Measurements from ENCODE around the gene DBN1. TPM values are rescaled to one million over a fixed set of nuclear protein-coding genes. Genes with fewer than 3 reads are reported as not detected.
A peak's percentile ranks its signal among the peaks of the same experiment; 100 is the strongest.

Gene DBN1
- total and polyA plus RNA-seq, 9 of the 15 experiments (the other 6 are each of a cell fraction or from before 2014, with no cell fraction given), result 0.25 to 87.2 (median 27.9) TPM

DNA sequence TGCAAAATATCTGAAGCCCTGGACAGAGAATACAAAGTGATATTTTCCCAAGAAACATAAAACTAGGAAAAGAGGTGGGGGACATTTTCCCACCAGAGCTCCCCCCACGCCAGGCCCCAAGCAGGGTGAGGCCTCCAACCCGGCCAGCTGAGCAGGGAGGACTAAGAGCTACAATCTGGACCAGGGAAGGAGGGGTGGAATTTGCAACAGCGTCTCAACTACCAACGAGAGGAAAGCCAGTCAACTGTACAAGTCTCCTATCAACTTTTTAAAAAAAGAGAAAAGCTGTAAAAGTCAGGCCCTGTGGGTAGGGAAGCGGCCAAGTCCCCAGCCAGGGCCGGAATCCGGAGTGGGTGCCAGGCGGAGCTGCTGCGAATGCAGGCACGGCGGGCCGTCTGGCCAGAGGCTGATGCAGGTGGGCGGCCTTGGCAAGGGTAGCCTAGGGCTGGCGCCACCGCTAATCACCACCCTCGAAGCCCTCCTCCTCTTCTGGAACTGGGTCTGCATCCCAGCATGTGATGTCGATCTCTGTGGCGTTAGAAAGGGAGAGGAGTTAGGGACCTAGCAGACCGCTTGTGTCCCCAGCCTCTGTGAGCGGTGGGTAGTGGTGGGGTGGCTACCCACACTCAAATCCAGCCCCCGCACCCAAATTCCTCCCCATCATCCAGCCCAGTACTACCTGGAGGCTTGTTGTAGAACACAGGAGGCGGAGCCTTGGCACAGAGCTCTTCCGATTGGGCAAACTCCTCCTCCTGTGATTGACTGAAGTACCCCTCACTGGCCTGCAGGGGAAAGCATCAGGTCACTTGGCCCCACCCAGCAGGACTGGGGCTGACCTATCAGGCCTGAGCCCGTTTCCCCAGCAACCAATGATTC is 16.2 kb downstream of the DBN1 start (continued):
- TF ChIP-seq RFX5 (IDR thresholded peaks at IDR 0.05; ENCODE audit: low read depth, low read length), result peak; percentile 88
- peak; percentile 83 to 88 for TF ChIP-seq KDM1A (IDR thresholded peaks at IDR 0.05)
- peak; percentile 91 for TF ChIP-seq SP1 (CRISPR knock-in tag; IDR thresholded peaks at IDR 0.05)
- peak; percentile 44 for TF ChIP-seq FOS (IDR thresholded peaks at IDR 0.05; ENCODE audit: extremely low read depth, insufficient read length)
- TF ChIP-seq SPI1 (IDR thresholded peaks at IDR 0.05; ENCODE audit: borderline replicate concordance, low read depth, low read length), result 0 out of 2 replicates have a peak, but pooled peaks have one; percentile 11
- peak in 1 of 2 experiments; percentile 95; a peak in 2 of 4 replicates for TF ChIP-seq CSDE1 (IDR thresholded peaks at IDR 0.05)
- TF ChIP-seq BHLHE40 (IDR thresholded peaks at IDR 0.05; ENCODE audit: low read length), result no peak
- peak; percentile 36; the same call in 1 of the 2 replicates for TF ChIP-seq ESRRA (IDR thresholded peaks at IDR 0.05; ENCODE audit: borderline replicate concordance, low read depth)
- peak; percentile 48; the same call in 1 of the 2 replicates for TF ChIP-seq ATF7 (IDR thresholded peaks at IDR 0.05)
- TF ChIP-seq GABPA (tag; conservative IDR thresholded peaks at IDR 0.05; ENCODE audit: low read depth), result no peak
- 0 out of 2 replicates have a peak, but pooled peaks have one; percentile 53 for TF ChIP-seq LCOR (CRISPR knock-in tag; IDR thresholded peaks at IDR 0.05)
- peak; percentile 93 to 100 for TF ChIP-seq RCOR1 (IDR thresholded peaks at IDR 0.05; ENCODE audit: borderline replicate concordance in 1 of 2, low read depth in 2 of 2, low read length in 2 of 2)
- TF ChIP-seq NFYB (IDR thresholded peaks at IDR 0.05; ENCODE audit: extremely low read depth, insufficient read length), result peak; percentile 74
- peak; percentile 26 for TF ChIP-seq POLR2G (IDR thresholded peaks at IDR 0.05; ENCODE audit: low read depth, low read length)
- TF ChIP-seq TBP (optimal IDR thresholded peaks at IDR 0.05; ENCODE audit: low read depth, low read length), result peak; percentile 31
- TF ChIP-seq BMI1 (IDR thresholded peaks at IDR 0.05; ENCODE audit: low read length), result peak; percentile 98; the same call in 1 of the 2 replicates
- 0 out of 4 replicates have a peak, but pooled peaks of 1 of the 2 experiments have one; percentile 11 for TF ChIP-seq TBL1XR1 (IDR thresholded peaks at IDR 0.05; ENCODE audit: low read length in 2 of 2)
- peak; percentile 76 for TF ChIP-seq MEIS2 (IDR thresholded peaks at IDR 0.05; ENCODE audit: partially characterized antibody)
- TF ChIP-seq MBD2 (IDR thresholded peaks at IDR 0.05; ENCODE audit: borderline replicate concordance, low read depth), result peak; percentile 63; the same call in 1 of the 2 replicates
- peak; percentile 39 for TF ChIP-seq HCFC1 (IDR thresholded peaks at IDR 0.05; ENCODE audit: low read depth, low read length)
- TF ChIP-seq MYNN (IDR thresholded peaks at IDR 0.05), result peak; percentile 94; the same call in 1 of the 2 replicates
- no peak for TF ChIP-seq MYNN (CRISPR knock-in tag; IDR thresholded peaks at IDR 0.05)
- TF ChIP-seq CEBPG (CRISPR knock-in tag; IDR thresholded peaks at IDR 0.05), result peak; percentile 33; the same call in 1 of the 2 replicates
- TF ChIP-seq CEBPG (tag; conservative IDR thresholded peaks at IDR 0.05 in 1 of 2, IDR thresholded peaks at IDR 0.05 in 1 of 2), result 0 out of 4 replicates have a peak, but pooled peaks of 1 of the 2 experiments have one; percentile 36
- TF ChIP-seq ZNF717 (CRISPR knock-in tag; IDR thresholded peaks at IDR 0.05), result no peak
- TF ChIP-seq, protein P1, sequence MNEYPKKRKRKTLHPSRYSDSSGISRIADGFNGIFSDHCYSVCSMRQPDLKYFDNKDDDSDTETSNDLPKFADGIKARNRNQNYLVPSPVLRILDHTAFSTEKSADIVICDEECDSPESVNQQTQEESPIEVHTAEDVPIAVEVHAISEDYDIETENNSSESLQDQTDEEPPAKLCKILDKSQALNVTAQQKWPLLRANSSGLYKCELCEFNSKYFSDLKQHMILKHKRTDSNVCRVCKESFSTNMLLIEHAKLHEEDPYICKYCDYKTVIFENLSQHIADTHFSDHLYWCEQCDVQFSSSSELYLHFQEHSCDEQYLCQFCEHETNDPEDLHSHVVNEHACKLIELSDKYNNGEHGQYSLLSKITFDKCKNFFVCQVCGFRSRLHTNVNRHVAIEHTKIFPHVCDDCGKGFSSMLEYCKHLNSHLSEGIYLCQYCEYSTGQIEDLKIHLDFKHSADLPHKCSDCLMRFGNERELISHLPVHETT (CRISPR knock-in tag; conservative IDR thresholded peaks at IDR 0.05 in 1 of 2, IDR thresholded peaks at IDR 0.05 in 1 of 2), result no peak
- TF ChIP-seq CTBP1 (IDR thresholded peaks at IDR 0.05; ENCODE audit: borderline replicate concordance), result peak; percentile 95

Measured in K562 (cell line).